IMR-90 (cell line): Measurements from ENCODE around the gene SHLD1.

Source experiments
- CTCF ChIP-seq: conservative IDR thresholded peaks from 2 replicates; pipeline ENCODE4 v1.5.1; 2012; ENCODE audit warnings: mild to moderate bottlenecking, low read depth, low read length, improper control_type of control experiment
- FOS ChIP-seq: fragments of 150-350 bp; IDR thresholded peaks from 2 replicates; pipeline ENCODE4 v1.6.1; 2016; ENCODE audit warnings: low read depth, low read length
- MXI1 ChIP-seq: IDR thresholded peaks from 2 replicates; pipeline ENCODE4 v1.6.1; 2012; ENCODE audit warnings: low read depth, mild to moderate bottlenecking, low read length, moderate library complexity, borderline replicate concordance
- POLR2A ChIP-seq: IDR thresholded peaks from 2 replicates; pipeline ENCODE4 v1.6.1; 2012; ENCODE audit warnings: mild to moderate bottlenecking, low read depth, low read length
- RAD21 ChIP-seq: IDR thresholded peaks from 2 replicates; pipeline ENCODE4 v1.6.1; 2012; ENCODE audit warnings: low read length, improper control_type of control experiment
- RCOR1 ChIP-seq: IDR thresholded peaks from 2 replicates; pipeline ENCODE4 v1.6.1; 2012; ENCODE audit warnings: mild to moderate bottlenecking, low read length, improper control_type of control experiment; ENCODE audit not compliant: insufficient replicate concordance
- SMC3 ChIP-seq: fragments of 150-350 bp; IDR thresholded peaks from 2 replicates; pipeline ENCODE4 v1.6.1; 2016; ENCODE audit warnings: low read depth, mild to moderate bottlenecking, antibody characterized with exemption, low read length, moderate library complexity
- TF ChIP-seq, protein P1 (sequence below): fragments of 150-350 bp; IDR thresholded peaks from 2 replicates; pipeline ENCODE4 v1.6.1; 2017; ENCODE audit warnings: mild to moderate bottlenecking, antibody characterized with exemption, low read length, low read depth
- TF ChIP-seq, protein P2 (sequence below): fragments of 150-350 bp; IDR thresholded peaks from 2 replicates; pipeline ENCODE4 v1.6.1; 2016; ENCODE audit warnings: low read depth, mild to moderate bottlenecking, low read length, moderate library complexity, borderline replicate concordance

DNA sequence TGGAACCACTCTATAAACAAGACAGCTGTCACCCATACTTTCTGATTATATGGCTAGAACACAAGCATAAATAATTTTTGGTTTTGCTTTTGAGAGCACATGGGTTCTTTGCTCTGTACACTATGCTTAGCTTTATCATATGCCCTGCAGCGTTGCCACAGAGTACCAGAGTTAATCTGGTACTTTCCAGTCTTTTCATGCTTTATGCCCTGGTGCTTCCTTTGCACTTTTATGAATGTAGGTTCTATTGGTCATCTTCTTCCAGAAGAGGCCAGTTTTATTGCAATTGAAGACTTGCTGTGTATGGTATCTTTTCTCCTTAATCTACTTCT, 20.8 kb downstream of the SHLD1 start:
- TF ChIP-seq FOS (no peak), POLR2A (no peak), RCOR1 (no peak), CTCF (no peak), SMC3 (no peak), MXI1 (no peak), RAD21 (no peak)
- TF ChIP-seq, protein P1, sequence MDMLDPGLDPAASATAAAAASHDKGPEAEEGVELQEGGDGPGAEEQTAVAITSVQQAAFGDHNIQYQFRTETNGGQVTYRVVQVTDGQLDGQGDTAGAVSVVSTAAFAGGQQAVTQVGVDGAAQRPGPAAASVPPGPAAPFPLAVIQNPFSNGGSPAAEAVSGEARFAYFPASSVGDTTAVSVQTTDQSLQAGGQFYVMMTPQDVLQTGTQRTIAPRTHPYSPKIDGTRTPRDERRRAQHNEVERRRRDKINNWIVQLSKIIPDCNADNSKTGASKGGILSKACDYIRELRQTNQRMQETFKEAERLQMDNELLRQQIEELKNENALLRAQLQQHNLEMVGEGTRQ: no peak
- TF ChIP-seq, protein P2, sequence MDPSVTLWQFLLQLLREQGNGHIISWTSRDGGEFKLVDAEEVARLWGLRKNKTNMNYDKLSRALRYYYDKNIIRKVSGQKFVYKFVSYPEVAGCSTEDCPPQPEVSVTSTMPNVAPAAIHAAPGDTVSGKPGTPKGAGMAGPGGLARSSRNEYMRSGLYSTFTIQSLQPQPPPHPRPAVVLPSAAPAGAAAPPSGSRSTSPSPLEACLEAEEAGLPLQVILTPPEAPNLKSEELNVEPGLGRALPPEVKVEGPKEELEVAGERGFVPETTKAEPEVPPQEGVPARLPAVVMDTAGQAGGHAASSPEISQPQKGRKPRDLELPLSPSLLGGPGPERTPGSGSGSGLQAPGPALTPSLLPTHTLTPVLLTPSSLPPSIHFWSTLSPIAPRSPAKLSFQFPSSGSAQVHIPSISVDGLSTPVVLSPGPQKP: no peak
